ENCODE measurements around the gene ACYP2. TPM values are rescaled to one million over a fixed set of nuclear protein-coding genes. Genes with fewer than 3 reads are reported as not detected.
"Not testable (repeated sequence)": the region's sequence is repeated elsewhere in the genome, so short reads cannot be mapped to it uniquely, and the experiment has no call there.

The ACYP2 gene
- total RNA-seq, 2 donors from 2014 or later = 6.3 to 10.8 TPM

DNA sequence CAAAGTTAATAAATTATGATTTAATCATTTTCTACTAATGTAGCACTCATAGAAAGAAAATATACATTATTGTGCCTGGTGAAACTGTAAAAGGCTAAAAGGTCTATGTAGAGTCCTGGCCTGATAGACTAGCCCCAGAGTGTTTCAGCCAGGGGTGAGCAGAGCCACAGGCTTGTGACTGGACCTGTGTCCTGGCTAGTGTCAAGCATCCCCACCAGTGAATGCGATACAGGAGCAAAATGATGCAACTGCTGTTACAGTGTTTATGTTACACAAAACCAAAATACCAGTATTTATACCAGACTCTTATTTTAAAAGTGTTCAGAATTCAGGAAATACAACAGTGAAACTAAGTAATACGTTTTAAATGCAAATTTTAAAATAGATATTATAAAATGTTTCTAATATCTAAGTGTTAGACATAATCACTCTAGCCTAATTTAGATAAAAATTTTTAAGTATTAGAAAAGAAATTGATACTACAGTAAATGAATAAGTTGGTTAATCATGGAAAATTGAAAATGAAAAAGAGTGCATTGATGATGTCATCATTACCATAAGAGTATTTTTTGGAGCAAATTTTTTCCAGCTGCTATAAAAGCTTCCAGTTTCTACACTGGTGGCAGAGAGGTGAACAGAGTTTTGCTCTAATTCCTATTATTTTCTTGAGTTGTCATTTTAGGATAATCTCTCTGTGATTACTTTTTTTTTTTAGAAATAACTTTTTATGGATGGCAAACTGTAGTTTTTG lies 146.8 kb downstream of the ACYP2 start:
- peaks cover 0 to 10% of the 10 kb centered on the region in 2 donors for H3K9me3 Mint-ChIP-seq
- no peak for ATAC-seq
- no peak overlapping the region for H3K27ac Mint-ChIP-seq
- DNase-seq (ENCODE audit: low spot score in 2 of 2) = no peak
- H3K36me3 Mint-ChIP-seq = peaks cover 6 to 13% of the 10 kb centered on the region in 2 donors

DNA sequence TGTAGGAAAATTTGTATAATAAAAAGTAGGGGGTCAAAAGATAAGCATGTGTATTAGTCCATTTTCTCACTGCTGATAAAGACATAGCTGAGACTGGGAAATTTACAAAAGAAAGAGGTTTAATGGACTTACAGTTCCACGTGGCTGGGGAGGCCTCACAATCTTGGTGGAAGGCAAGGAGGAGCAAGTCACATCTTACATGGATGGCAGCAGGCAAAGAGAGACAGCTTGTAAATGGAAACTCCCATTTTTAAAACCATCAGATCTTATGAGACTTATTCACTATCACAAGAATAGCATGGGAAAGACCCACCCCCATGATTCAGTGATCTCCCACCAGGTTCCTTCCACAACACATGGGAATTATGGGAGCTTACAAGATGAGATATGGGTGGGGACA lies 149.7 kb downstream of the ACYP2 start:
- not testable (repeated sequence) for ATAC-seq; H3K9me3 Mint-ChIP-seq; DNase-seq (ENCODE audit: low spot score in 2 of 2); H3K27ac Mint-ChIP-seq
- H3K36me3 Mint-ChIP-seq = peaks cover 6 to 13% of the 10 kb centered on the region in 2 donors

DNA sequence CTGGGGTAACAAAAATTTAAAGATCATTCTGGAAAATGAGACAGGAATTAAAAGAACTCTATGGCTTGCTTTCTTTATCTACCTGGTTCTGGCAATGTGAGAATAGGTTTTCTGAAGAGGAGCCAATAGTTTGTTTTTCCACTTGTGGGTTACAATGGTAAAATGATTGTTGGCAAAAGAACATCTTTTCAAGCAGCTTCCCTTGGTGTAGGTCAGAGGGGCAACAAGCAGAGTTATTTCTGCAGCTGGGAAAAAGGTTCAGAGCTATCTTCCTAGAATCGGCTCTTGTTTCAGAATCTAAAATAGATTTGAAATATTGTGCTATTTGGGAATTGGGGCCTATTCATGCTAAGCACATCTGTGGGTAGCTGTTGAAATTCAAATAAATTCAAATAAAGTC lies 152.2 kb downstream of the ACYP2 start:
- DNase-seq (ENCODE audit: low spot score in 2 of 2) = no peak
- no peak for ATAC-seq
- H3K9me3 Mint-ChIP-seq = peaks cover 0 to 12% of the 10 kb centered on the region in 2 donors
- H3K27ac Mint-ChIP-seq = no peak overlapping the region
- peaks cover 6 to 13% of the 10 kb centered on the region in 2 donors for H3K36me3 Mint-ChIP-seq

DNA sequence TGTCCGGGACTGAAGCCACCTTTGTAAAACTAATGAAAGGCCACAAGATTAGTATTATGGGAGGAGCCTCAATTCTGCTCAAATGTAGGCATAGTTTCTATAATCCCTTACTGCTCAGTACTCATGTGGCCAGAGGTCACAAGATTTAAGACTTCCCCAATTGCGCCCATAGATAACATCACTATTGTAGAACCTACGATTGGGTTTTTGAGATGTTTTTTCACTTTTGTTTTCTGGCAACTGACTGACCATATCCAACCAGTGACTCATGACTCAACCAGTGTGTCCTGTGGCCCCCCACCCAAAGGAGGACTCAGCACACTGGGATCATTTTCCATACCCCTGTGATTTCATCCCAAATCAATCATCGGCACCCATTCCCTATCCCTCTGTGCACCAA lies 155.8 kb downstream of the ACYP2 start:
- Mint-ChIP-seq H3K9me3 (peaks cover 0 to 7% of the 10 kb centered on the region in 2 donors), H3K27ac (no peak overlapping the region), H3K36me3 (no peaks in the 10 kb centered on the region)
- ATAC-seq = no peak
- no peak for DNase-seq (ENCODE audit: low spot score in 2 of 2)

DNA sequence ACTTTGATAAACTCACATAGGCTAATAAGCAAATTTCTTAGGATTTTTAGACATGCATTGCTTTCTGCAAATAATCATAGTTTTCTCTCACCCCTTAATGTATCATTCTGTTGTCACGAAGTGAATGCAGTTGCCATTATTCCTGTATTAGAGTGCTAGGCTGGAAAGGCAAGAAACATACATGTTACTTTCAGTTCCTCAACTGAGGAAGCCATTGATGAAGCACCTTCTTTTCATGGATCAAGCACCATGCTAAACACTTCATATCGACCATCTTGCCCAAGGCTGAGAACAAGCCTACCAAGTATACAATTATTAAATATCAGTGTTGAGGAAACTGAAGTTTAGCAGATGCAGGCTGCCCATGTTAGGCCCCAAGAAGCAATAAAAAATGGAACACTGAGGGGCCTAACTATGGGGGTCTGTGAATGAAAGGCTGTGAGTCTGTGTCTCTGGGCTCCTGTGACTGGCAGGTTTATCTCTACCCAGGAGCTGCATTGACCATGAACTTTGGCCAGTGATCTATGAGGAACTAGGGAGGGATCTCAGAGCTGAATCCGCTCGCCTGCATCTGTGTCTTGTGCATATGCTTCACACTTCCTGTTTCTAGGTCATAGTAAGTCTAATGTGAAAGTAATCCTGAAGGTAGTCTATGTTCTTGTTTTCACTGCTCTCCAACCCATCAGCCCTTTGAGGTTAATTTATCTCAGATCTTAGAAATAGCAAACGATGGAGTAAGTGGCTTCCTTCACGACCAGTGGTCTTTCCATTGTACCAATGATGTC lies 156.6 kb downstream of the ACYP2 start:
- DNase-seq (ENCODE audit: low spot score in 2 of 2) = no peak
- Mint-ChIP-seq H3K9me3 (peaks cover 0 to 7% of the 10 kb centered on the region in 2 donors), H3K27ac (no peak overlapping the region), H3K36me3 (no peaks in the 10 kb centered on the region)
- ATAC-seq = no peak

DNA sequence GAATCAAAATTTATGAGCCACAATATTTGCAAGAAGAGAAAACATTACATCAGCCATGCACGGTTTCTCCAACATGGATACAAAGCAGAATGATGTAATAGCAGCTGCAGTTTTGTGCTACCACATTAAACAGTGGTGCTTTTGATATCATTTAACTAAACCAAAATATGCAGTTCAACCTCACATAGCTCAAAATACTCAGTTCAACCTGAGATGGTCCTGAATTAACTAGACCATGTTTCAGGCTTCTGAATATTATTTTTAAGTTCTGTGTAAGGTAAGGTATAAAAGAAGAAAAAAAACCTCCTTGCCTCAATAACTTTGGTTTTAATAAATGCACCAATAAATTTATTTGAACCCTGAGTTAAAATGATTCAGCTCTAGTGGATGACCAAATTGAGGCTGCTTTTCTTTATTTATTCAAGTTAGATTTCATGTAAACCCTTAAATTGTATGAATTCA lies 159.4 kb downstream of the ACYP2 start:
- DNase-seq (ENCODE audit: low spot score in 2 of 2) (no peak), ATAC-seq (peak; percentile 34 to 66)
- no peaks in the 10 kb centered on the region for H3K36me3 Mint-ChIP-seq
- H3K9me3 Mint-ChIP-seq = peaks cover 0 to 7% of the 10 kb centered on the region in 2 donors
- peak overlapping the region in 1 of 2 donors; percentile 82 for H3K27ac Mint-ChIP-seq

DNA sequence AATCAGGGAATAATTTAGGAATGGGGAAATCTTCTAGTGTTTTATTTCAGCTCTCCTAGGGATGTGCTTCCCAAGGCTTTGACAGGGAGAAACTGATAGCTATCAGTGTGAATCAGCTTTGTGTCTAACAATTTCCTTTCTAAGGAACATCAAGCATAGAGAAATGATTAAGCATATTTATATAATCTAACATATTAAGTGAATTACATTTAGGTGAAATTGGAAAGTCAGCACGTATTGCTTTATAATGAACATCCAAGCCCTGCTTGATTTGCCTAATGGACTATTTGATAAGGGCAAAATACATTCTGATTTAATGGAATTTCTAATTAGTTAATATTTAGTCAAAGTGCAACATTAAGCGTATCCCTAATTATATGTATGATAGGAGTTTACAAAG lies 160.1 kb downstream of the ACYP2 start:
- ATAC-seq (no peak), DNase-seq (ENCODE audit: low spot score in 2 of 2) (no peak)
- Mint-ChIP-seq H3K27ac (no peak overlapping the region), H3K9me3 (peaks cover 0 to 7% of the 10 kb centered on the region in 2 donors), H3K36me3 (no peaks in the 10 kb centered on the region)

DNA sequence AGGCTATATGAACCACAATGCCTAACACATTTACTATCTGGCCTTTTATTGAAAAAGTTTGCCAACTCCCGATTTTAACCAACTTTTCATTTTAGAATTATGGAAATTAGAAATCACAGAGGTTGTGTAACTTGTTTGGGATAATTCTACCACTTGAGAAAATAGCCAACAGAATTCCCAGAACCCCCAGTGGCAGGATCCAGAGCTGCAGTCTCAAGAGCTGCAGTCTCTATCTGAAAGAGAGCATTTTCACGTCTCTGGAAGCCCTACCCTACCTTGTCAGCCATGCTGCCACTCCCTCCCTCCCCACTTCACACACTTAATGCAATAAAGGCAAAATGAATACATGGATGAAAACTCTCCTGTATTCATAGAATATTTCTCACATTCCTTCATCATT lies 164.0 kb downstream of the ACYP2 start:
- no peaks in the 10 kb centered on the region for H3K36me3 Mint-ChIP-seq
- no peak overlapping the region for H3K27ac Mint-ChIP-seq
- ATAC-seq = no peak
- H3K9me3 Mint-ChIP-seq = peaks cover 0 to 2% of the 10 kb centered on the region in 2 donors
- no peak for DNase-seq (ENCODE audit: low spot score in 2 of 2)

DNA sequence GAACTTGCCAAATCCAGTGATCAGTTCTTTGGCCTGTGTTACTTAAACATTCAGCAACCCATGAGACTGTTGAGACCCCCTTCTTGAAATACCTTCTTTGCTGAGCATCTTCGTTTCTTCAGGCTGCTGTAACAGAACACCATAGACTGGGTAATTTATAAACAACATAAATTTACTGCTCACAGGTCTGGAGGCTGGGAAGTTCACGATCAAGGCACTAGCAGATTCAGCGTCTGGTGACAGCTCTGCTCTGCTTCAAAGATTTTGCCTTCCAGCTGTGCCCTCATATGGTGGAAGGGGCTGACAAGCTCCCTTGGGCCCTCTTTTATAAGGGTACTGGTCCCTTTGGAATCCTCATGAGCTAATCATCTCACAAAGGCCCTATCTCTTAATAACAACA lies 169.4 kb downstream of the ACYP2 start:
- Mint-ChIP-seq H3K36me3 (peaks cover 0 to 8% of the 10 kb centered on the region in 2 donors), H3K9me3 (peaks cover 0 to 10% of the 10 kb centered on the region in 2 donors), H3K27ac (no peak overlapping the region)
- no peak for ATAC-seq
- no peak for DNase-seq (ENCODE audit: low spot score in 2 of 2)

DNA sequence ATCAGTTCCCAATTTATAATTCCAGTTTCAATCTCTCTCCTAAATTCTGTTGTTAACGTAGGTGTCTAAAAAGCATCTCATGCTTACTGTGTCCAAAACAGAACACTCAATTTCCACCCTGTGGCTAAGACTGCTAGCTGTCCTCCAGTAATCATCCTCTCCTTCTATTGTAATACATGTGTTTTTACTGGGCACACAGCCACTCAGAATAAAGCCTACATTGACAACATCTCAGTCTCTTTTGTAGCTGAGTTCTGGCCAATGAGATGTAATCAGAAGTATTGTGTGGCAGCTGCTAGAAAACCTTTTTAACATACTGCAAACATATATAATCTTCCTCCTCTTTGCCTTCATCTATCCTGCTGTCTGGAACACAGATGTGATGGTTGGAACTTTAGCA lies 170.0 kb downstream of the ACYP2 start:
- Mint-ChIP-seq H3K36me3 (peaks cover 0 to 8% of the 10 kb centered on the region in 2 donors), H3K27ac (no peak overlapping the region), H3K9me3 (peaks cover 0 to 10% of the 10 kb centered on the region in 2 donors)
- ATAC-seq (no peak), DNase-seq (ENCODE audit: low spot score in 2 of 2) (no peak)

DNA sequence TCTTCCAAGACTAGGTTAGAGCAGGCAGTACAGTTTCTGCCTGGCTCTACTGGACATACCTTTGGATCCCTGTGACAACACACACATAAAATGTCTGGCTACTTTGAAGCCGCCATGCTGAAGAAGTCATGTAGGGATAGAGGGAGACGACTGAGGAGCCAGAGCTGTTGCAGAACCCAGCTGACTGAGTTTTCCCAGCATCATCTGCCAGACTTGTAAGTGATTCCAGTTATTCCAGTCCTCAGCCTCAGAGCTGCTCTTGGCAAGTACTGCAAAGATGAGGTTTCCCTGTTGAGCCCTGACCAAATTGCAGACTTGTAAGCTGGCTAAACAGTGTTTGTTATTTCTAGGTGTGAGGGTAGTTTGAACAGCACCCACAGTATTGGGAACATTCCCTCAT lies 172.1 kb downstream of the ACYP2 start:
- Mint-ChIP-seq H3K27ac (no peak overlapping the region), H3K36me3 (peaks cover 0 to 8% of the 10 kb centered on the region in 2 donors), H3K9me3 (peaks cover 0 to 10% of the 10 kb centered on the region in 2 donors)
- no peak for ATAC-seq
- DNase-seq (ENCODE audit: low spot score in 2 of 2) = no peak

DNA sequence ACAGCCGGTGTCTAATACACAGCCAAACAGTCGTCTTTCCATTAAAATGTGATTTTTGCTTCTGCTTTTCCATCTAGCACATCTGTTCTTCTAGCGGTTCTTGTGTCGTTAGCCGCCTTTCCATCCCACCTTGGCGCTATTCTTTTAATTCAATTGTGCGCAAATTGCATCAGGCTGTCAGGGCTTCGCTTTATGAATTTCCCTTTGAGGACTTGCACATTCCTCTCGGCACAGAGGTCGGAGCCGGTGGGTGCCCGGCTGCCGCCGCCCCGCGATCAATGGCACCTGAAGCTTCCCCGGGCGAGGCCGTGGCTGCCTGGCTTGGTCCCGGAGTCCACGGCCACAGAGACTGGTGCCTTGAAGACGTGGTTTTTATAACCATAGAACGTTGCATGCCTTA lies 174.5 kb downstream of the ACYP2 start:
- H3K36me3 Mint-ChIP-seq = peaks cover 0 to 8% of the 10 kb centered on the region in 2 donors
- no peak for DNase-seq (ENCODE audit: low spot score in 2 of 2)
- H3K9me3 Mint-ChIP-seq = peaks cover 0 to 5% of the 10 kb centered on the region in 2 donors
- no peak for ATAC-seq
- H3K27ac Mint-ChIP-seq = no peak overlapping the region

DNA sequence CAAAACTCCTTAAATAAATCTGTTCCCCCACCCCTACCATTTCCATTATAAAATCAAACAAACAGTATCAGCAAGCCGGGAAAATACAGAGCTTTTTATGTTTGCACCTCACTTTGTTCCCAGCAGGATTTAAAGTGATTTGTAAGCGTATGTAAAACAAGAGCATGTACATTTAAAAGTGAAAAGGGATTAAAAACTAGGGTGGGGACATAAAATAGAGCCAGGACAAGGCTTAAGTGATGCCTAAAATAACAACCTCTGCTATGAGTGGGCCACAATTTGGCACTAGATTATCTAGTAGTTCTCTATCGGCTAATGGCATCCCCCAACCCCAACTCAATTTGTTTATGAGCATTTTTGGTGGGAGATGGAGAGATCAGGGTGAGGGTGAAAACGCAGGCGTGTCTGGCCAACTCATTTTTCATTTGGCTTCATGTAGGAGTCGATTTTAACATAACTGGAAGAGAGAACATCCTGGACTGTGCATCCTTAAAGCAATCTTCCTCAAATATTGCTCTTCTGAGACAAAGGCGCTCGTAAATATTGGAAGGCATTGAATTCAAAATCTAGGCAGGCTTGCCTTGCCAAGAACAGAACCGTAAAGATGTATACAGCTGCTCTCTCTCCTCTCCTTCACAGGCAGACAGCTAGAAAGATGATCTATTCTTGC lies 175.1 kb downstream of the ACYP2 start:
- Mint-ChIP-seq H3K36me3 (peaks cover 0 to 3% of the 10 kb centered on the region in 2 donors), H3K27ac (no peak overlapping the region), H3K9me3 (peaks cover 0 to 3% of the 10 kb centered on the region in 2 donors)
- no peak for ATAC-seq
- DNase-seq (ENCODE audit: low spot score in 2 of 2) = no peak

DNA sequence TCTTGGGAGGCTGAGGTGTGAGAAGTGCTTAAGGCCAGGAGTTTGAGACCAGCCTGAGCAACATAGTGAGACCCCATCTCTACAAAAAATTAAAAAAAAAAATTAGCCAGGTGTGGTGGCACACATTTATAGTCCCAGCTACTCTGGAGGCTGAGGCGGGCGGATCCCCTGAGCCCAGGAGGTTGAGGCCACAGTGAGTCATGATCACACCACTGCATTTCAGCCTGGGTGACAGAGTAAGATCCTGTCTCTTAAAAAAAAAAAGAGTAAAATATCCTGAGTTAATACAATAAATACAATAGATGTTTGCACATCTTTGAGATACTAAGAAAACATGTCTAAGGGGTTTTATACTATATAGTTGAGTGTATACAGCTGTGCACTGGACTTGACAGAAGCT lies 179.2 kb downstream of the ACYP2 start:
- ATAC-seq; H3K9me3 Mint-ChIP-seq; H3K36me3 Mint-ChIP-seq; DNase-seq (ENCODE audit: low spot score in 2 of 2); H3K27ac Mint-ChIP-seq: not testable (repeated sequence)

DNA sequence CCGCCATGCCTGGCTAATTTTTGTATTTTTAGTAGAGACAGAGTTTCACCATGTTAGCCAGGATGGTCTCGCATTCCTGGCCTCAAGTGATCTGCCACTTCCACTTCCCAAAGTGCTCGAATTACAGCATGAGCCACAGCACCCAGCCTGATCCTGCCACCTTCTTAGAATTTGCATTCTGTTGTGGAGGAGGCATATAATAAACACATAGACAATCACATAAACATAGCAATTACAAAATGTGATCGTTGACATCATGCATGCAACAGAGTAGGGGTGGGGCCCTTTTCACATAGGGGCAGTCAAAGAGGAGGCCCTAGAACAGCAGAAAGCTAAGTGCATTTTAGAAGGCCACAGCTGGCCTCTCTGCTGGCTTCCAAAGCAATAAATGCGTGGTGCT lies 180.5 kb downstream of the ACYP2 start:
- H3K27ac Mint-ChIP-seq = no peak overlapping the region
- no peaks in the 10 kb centered on the region for H3K36me3 Mint-ChIP-seq
- no peaks in the 10 kb centered on the region for H3K9me3 Mint-ChIP-seq
- DNase-seq (ENCODE audit: low spot score in 2 of 2) = no peak
- no peak for ATAC-seq

DNA sequence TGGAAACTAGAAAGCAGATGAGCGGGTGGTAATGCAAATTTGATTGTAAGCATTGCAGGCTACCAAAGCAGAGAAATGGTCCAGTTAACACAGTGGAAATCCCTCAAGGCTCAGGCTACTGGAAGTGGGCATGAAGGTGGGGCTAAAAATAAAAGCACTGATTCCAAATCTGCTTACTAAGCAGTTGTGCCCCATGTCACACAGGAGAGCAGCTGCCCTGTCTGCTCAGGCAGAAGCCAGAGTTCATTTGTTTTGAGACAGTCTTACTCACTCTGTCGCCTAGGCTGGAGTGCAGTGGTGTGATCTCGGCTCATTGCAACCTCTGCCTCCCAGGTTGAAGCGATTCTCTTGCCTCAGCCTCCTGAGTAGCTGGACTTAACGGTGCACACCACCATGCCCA lies 183.1 kb downstream of the ACYP2 start:
- DNase-seq (ENCODE audit: low spot score in 2 of 2) (no peak), ATAC-seq (no peak)
- no peaks in the 10 kb centered on the region for H3K9me3 Mint-ChIP-seq
- H3K27ac Mint-ChIP-seq = no peak overlapping the region
- H3K36me3 Mint-ChIP-seq = no peaks in the 10 kb centered on the region

DNA sequence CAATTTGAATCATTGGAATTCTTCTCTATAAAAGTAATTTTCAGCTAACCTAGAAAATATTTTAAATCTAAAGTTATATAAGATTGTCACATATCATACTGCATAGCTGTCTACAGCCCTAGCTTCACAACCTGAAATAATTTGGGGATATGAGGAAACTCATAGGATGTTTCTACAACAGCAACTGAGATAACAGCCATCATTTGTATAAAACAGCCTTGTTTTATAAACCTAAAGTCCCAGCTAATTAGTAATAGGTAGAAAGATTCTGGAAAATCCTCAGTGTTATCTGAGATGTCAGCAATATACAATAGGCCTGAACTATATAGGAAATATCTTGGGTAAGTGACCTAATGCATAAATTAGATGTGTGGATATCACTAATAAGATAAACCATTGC lies 188.2 kb downstream of the ACYP2 start:
- no peaks in the 10 kb centered on the region for H3K9me3 Mint-ChIP-seq
- H3K36me3 Mint-ChIP-seq = peaks cover 0 to 6% of the 10 kb centered on the region in 2 donors
- H3K27ac Mint-ChIP-seq = no peak overlapping the region
- DNase-seq (ENCODE audit: low spot score in 2 of 2) = no peak
- no peak for ATAC-seq
